NCI-H2171 (cell line): Measurements from ENCODE around the gene WNT8A.
"Not testable (repeated sequence)": the region's sequence is repeated elsewhere in the genome, so short reads cannot be mapped to it uniquely, and the experiment has no call there.

Experiments used
- DNase-seq: peaks from one replicate; lab custom pipeline; 2025; lab: John Stamatoyannopoulos, UW

The WNT8A gene, protein sequence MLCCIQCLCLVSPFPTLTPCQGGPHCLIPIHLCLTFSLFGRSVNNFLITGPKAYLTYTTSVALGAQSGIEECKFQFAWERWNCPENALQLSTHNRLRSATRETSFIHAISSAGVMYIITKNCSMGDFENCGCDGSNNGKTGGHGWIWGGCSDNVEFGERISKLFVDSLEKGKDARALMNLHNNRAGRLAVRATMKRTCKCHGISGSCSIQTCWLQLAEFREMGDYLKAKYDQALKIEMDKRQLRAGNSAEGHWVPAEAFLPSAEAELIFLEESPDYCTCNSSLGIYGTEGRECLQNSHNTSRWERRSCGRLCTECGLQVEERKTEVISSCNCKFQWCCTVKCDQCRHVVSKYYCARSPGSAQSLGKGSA

DNA sequence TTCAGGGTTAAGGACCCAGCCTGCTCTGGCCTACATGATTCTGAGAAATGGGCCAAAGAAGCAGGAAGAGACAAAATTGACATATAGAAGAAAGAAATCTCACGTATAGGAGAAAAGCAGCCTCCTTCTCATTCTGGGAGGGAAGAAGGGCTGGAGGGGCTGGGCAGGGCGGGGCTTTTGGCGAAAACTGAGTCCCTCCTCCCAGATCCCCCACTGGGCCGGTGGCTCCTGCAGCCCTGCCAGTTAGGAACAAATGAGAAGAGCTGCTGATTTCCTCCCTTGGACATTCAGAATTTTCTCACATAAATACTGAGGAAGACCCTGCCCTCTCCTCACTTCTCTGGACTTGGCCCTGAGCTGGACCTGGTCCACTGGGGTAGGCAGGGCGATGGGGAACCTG lies at the start of gene WNT8A:
TSS of gene WNT8A (plus strand) at position 332 of the 400 bp plus-strand sequence. CDS start 95 bp downstream, outside the sequence.
- no peak for DNase-seq

DNA sequence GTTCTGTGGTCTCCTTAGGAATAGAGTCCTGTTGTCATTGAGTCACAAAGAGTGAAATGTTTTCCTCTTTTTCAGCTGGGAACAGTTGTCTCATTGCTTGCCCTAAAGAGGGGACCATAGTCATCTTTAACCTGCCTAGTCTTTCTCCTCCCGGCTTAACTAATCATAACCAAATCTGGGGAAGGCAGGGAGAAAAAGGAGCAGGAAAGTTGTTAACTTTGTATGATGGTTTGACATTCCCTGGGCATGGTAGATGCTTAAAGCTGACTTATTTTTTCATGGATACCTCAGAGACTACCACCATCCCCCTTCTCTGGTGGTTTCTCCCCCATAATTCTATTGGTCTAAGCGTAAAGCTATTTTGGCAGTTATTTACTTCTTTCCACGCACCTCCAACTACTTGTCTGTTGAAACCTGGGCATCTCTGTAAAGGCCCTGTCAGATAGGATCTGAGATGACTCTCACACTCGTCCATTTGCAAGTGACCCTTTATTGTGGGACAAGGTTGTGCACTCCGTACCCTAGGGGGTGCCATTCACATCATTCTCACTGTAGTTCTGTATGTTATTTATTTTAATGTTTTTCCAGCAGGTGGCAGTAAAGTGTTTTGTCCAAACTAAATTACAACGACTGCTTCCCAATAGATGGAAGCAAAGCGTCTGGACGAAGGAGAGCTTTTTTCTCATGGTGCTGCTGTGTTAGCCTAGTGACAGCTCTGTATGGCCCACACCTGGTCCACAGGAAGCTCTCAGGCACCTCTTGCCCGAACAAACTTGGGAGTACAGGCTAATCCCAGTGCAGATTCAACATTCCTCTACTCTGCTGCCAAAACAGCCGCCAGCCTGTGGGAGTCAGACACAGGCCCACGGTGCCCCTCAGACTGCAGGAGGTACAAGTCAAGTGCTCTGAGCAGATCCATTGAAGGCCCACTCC lies 48.0 kb upstream of the WNT8A start:
- peak; percentile 22 for DNase-seq

DNA sequence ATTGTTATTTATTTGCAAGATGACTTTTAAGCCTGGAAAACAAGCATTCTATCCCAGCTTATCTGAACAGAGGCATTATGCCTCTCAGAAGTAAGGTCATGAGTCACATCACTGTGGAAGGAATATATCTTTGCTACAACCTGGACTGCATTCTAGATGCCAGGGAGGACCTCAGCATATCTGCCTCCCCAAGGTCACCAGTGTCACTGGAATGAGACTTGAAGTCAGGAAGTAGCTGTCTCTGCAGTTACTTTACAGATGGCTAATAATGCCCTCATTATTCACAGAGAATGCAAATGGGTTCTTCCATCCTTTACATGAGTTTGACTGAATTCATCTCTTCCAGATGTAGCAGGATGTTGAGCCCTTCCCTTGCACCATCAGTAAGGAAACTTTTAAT lies 46.6 kb upstream of the WNT8A start:
- DNase-seq: no peak

DNA sequence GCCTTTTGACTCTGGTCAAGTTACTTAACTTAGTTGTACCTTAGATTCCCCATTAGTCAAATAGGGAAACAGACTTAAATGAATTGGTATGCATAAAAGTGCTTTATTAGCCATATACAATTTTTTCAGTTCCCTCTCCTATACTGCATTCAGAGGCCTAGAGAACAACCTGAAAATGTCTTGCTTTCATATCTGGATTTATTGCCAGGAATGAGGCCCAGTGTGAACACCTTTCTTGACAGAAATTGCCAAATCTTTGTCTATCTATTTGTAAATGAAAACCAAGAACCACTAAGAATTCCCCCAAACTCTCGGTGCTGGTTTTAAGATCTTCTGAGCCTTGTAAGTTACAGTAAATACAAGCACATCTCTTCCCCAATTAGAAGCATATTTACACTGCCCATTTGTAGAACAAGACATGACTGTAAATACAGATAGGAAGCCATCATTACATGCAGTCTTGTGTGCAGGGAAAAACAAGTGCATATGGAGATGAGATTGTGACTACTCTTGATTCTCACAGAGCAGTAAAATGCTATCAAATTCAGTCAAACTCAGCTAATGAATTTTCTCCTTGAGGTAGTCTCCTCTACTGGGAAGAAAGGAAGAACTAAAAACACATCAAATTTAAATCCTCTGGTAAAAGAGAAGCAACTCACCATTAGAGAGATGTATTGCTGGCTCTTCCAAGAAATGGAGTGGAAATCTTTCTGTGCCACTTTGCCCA lies 45.8 kb upstream of the WNT8A start:
- DNase-seq: no peak

DNA sequence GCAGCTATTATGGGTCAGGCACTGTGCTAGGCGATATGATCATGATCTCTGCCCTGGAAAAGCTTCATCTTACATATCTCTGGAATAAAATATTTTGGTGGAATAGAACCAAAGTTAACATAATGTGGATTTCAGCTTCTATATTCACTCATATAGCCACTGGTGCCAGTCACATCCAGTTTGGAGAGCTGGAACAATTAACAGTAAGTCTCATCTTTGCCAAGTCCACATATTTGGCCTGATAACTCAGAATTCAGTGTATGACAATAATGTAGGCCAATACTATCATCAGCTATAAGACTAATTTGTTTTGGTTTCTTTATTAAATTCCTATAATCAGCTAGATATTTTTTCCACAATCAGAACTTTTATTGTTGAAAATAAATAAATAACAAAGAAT lies 45.0 kb upstream of the WNT8A start:
- DNase-seq: no peak

DNA sequence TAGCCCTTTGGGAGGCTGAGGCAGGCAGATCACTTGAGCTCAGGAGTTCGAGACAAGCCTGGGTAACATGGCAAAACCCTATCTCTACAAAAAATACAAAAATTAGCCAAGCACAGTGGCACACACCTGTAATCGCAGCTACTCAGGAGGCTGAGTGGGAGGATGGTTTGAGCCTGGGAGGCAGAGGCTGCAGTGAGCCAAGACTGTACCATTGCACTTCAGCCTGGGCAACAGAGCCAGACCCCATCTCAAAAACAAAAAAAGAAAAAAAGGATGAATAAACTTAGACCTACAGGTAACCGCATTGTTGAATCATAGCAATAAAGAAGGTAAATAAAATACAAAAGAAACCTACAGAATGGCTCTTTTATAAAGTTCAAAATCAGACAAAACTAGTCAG lies 38.5 kb upstream of the WNT8A start:
- not testable (repeated sequence) for DNase-seq

DNA sequence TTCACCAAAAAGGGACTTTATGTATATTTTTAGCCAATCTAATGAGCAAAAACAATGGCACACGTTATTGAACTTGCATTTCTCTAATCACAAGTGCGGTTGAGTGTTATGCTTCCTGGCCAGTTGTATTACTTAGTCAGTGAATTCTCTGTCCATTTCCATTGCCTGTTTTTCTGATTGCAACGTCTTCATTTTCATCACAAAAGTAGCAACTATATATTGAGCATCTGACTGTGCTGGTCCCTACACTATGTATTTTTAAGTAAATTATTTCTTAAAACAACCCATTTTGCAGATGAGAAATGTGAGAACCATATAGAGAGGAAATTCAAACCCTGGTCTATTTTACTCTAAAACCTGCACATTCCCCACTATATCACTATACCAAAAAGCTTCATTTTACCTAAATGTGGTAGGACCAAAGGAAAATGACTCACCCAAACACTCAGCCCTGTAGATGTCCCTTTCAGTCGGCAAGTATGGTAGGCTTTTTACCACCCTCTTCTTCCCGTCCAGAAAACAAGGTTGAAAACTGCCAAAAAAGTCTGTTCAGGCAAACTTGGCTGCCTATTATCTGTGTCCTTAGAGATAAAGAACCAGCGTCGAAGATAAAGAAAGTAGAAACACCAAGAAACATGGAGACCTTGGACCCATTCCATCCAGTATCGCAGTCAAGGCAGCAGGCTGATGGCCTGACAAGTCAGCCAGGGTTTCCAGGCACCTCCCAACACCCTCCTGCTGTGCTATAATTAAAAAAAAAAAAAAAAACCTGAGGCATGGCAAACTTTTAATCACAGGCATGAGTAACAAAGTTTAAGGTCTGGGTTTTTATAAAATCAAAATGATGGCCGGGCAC lies 32.2 kb upstream of the WNT8A start:
- DNase-seq: no peak

DNA sequence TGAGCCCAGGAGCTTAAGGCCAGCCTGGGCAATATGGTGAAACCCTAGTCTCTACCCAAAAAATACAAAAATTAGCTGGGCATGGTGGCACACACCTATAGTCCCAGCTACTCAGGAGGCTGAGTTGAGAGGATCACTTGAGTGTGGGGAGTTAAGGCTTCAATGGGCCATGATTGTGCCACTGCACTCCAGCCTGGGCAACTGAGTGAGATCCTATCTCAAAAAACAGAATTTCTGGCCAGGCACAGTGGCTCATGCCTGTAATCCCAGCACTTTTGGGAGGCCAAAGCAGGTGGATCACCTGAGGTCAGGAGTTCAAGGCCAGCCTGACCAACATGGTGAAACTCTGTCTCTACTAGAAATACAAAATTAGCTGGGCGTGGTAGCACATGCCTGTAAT lies 31.1 kb upstream of the WNT8A start:
- not testable (repeated sequence) for DNase-seq

DNA sequence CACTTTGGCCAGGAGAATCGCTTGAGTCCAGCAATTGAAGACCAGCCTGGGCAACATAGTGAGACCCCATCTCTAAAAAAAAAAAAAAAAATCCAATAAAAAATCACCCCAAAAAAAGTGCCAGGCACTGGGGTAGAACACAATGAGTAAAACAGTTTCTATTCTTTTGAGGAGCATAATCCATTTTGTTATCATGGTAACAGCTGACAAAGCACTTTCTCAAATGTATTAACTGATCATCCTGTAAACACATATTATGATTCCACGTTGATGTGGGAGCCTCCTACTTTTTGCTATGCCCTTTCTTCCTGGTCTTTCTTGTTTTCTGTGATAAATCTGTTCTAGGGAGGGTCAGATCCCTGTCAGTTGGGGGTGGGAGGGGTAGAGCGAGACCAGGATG lies 30.3 kb upstream of the WNT8A start:
- no peak for DNase-seq

DNA sequence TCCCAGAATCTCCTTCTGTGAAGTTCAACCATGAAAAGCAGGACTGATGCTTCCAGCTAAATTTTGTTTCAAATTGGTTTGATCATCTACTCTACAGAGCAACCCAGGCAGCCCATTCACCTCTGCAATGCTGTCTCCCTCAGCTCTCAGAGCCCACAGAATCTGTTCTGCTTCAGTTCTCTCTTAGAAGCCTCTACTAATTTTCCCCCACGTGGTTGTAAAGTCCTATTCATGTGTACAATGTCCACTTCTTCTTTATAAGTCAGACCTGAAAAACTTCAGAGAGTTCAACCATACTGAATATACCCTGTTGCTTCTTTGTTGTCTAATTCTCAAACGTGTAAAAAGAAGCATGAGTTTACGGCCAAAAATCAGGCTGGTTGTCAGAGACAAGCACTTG lies 29.6 kb upstream of the WNT8A start:
- no peak for DNase-seq

DNA sequence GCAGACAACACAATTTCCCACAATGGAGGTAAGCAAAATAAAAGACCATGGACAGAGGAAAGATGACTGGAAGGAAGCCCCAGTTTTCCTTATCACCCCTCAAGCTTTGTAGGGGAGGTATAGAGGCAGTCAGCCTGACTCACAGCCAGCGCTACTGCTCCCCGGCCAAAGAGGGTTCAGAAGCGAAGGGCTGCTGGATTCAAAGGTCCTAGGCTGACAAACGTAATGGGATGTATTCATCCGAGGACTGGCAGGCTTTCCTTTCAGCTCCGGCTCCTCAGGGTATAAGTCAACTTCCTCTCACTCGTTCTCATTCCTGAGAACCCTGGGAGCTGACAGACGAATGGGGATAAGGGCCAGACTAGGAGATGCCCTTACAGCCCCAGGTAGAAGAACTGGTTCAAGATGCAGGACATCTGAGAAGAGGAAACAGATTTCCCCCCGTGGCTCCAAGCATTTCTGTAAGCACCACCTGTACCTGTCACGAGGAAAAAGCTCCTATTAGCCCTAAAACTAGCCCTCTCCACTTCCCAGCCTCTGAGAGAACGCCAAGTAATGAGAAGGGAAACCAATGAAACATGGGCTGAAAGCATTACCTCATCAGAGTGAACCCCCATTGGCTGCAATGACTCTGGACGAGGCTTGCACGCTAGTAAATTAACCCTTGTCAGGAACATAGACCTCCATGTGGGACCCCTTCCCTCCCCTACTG lies 28.8 kb upstream of the WNT8A start:
- DNase-seq: no peak

DNA sequence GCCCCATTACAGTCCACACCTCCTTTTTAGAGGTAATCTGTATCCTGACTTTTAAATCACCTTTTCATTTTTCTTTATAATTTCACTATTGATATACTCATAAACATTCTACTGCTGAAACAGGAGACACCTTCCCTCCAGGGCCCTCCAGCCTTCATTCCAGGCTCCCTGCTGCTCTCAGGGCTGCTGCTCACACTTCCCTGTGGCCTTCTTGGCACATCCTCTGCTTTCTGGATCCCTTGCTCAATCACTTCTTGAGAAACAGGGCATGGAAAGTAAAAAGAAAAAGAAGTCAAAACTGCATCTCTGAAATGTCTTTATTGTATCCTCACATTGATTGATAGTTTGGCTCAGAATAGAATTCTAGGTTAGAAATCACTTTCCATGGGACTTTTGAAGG lies 19.3 kb upstream of the WNT8A start:
- no peak for DNase-seq

DNA sequence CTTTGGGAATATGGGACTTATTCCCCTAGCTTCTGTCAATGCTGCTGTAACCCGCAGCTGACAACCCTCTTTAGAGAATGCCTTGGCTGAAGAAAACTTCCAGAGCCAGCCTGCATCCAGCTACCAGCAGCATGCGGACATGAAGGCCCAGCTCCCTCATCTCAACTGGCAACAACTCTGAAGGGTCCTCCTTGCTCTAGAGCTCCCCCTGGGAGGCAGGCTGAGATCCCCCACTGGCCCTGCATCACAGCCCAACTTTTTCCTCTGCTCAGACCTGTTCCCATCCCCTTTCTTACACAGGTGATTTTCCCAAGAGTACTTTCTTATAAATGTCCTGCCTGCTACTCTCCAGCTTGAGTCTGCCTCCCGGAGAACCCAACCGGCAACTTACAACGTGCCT lies 18.7 kb upstream of the WNT8A start:
- no peak for DNase-seq

DNA sequence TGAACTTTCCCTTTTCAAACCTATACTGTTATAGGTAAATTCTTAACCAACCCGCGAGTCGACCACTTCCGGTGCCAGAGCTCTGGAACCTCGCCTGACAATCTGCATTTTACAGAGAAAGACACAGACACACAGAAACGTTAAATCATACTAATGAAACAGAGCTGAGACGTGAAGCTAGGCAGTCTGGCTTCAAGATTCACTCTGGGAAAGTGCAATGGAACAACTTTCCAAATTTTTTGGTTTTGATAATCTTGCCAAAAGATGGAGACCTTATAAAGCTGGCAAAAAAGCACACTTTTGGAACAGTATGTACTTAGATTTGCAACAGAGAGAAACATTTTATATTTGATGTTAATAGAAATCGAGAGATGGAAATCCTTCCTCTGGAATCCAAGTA lies 15.9 kb upstream of the WNT8A start:
- no peak for DNase-seq

DNA sequence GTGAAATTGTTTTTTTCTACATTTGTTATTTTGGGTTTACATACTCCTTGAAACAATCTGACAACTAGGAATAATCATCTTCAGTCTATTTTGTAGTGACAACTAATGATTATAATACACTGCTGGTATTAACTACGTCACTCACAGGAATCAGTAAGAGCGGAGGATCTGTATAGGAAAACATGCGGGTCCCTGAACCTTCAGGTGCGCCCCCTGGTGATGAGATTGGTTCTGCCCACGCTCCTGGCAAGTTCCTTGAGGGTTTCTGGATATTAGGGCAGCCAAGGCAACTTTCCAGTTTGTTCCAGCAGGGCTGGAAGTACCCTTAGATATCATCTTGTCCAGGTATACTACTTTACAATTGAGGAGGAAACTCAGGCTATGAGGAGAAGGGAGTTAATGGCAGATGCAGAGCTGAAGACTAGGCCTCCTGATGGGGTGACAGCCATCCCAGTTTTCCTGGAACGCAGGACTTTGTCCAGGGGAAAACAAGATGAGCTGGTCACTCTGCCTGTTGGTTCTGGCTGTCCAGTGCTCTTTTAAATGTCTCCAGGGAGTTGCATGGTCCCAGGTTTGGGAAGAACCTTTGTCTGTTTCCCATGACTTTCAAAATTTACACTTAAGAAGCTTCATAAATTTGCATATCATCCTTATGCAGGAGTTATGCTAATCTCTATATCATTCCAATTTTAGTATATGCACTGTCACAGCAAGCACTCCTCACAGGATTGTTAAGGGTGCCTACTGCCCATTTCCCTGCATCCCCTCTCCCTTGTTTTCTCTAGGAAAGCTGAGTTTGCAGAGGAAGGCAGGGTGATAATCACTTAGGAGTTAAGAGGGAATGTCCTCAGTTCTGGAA lies 14.9 kb upstream of the WNT8A start:
- DNase-seq: peak; percentile 14

DNA sequence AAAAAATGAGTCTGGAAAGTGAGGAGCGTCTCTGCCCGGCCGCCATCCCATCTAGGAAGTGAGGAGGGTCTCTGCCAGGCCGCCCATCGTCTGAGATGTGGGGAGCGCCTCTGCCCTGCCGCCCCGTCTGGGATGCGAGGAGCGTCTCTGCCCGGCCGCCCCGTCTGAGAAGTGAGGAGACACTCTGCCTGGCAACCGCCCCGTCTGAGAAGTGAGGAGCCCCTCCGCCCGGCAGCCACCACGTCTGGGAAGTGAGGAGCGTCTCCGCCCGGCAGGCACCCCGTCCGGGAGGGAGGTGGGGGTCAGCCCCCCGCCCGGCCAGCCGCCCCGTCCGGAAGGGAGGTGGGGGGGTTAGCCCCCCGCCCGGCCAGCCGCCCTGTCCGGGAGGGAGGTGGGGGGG lies 13.8 kb upstream of the WNT8A start:
- not testable (repeated sequence) for DNase-seq

DNA sequence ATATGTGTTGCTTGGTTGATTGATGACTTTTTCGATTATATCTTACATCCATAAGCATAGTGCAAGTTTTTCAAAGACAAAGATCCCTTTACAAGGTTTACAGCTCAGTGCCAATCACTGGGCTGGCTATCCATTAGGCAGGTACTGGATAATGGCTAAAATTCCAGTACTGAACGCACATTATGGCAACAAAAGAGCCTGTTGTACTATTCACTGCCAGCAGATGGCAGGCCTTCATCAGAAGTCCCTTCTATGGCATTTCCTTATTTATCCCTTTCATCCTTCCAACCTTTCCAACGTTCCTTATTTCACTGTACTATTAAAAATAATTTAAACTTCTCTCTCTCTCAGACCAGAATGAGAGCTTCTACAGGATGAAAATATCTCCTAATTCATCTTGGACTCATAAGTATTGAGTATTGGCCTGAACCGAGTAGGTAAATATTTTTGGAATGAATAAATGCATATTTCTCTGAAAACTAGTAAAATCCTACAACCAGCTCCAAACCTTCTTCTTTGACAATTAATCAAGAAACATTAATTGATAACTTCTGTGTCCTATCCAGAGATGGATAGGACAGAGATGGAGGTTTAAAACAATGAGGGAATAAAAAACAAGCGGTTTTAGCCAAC lies 6.7 kb upstream of the WNT8A start:
- DNase-seq: no peak

DNA sequence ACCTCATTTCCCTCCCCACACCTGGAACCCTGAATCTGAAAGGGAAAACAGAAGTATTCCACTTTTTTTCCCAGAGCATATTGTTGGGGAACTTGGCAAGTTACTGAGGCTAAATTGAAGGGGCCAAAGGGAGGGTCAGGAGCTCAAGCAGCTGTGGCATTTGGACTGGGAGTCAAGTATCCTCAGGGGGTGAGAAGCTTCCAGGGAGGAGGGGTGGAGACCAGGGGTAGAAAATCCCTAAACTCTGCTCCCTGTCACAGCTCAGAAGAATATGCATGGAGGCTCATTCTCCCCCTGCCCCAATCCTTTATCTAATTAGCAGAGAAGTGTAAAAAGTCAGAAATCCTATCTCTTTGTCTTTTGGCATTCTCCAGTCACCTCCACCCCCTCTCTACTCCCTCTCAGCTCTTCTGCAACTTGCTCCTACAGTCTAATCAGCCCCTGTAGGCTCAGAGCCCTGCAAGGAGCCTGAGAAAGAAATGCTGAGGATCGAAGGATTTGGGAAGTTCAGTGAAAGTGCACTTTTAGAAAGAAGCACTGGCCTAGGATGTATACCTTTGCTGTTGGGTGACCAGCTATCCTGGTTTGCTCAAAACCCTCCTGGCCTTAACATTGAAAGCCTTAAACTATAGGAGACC lies 5.7 kb upstream of the WNT8A start:
- DNase-seq: no peak

DNA sequence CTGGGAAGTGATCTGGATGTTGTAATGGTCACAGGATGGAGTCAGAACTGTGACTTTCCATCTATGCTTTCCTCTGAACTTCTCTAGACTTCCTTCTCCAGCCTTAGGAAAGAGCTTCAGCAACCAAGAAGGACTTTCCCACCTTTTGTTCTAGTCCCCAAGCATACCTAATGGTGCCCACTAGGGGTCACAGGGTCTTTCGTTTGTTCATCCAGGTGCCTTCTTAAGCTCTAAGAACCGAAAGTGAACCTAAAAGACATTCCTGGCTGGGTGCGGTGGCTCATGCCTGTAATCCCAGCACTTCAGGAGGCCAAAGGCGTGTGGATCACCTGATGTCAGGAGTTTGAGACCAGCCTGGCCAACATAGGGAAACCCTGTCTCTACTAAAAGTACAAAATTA lies 1.8 kb upstream of the WNT8A start:
- no peak for DNase-seq
